ENCODE measurements around the gene XAF1.

The XAF1 gene

GRCh38 chr17:6755731-6756184 lies at the start of gene XAF1:
XAF1 (plus strand) TSS chr17:6756046; CDS start chr17:6756079, 33 bp downstream.
- Mint-ChIP-seq H3K9me3 (no peaks in the 10 kb centered on the region), H3K36me3 (peaks cover 10 to 24% of the 10 kb centered on the region in 2 donors), H3K4me3 (peak within 1 kb of the TSS; percentile 91 to 92), H3K27me3 (no peaks in the 10 kb centered on the region), H3K27ac (peak within 1 kb of the TSS; percentile 93), H3K4me1 (peaks cover 32 to 47% of the 10 kb centered on the region in 2 donors)
- ATAC-seq (replicated peaks) (peak; percentile 75 to 76), DNase-seq (peak; percentile 37)

GRCh38 chr17:6706499-6706898 lies 49.3 kb upstream of the XAF1 start:
- peaks cover 57 to 65% of the 10 kb centered on the region in 2 donors for H3K27me3 Mint-ChIP-seq
- peaks cover 0 to 4% of the 10 kb centered on the region in 2 donors for H3K4me1 Mint-ChIP-seq
- H3K4me3 Mint-ChIP-seq = no peak overlapping the region
- ATAC-seq (replicated peaks) (no peak), DNase-seq (no peak)
- no peaks in the 10 kb centered on the region for H3K9me3 Mint-ChIP-seq
- H3K36me3 Mint-ChIP-seq = no peaks in the 10 kb centered on the region
- no peak overlapping the region for H3K27ac Mint-ChIP-seq

- no peak for ATAC-seq (replicated peaks)
- H3K27ac Mint-ChIP-seq = no peak overlapping the region
These were observed 48.9 kb upstream of the XAF1 start for GRCh38 chr17:6706996-6707395.

GRCh38 chr17:6708357-6708961 lies 47.4 kb upstream of the XAF1 start:
- no peaks in the 10 kb centered on the region for H3K36me3 Mint-ChIP-seq
- ATAC-seq (replicated peaks) (no peak), DNase-seq (no peak)
- peaks cover 66 to 77% of the 10 kb centered on the region in 2 donors for H3K27me3 Mint-ChIP-seq
- no peak overlapping the region for H3K4me3 Mint-ChIP-seq
- H3K9me3 Mint-ChIP-seq = no peaks in the 10 kb centered on the region
- H3K4me1 Mint-ChIP-seq = peaks cover 14 to 15% of the 10 kb centered on the region in 2 donors
- no peak overlapping the region for H3K27ac Mint-ChIP-seq

More at GRCh38 chr17:6706996-6707395, 48.9 kb upstream of the XAF1 start:
- no peak overlapping the region for H3K4me3 Mint-ChIP-seq
- no peaks in the 10 kb centered on the region for H3K9me3 Mint-ChIP-seq
- H3K27me3 Mint-ChIP-seq = peaks cover 61 to 70% of the 10 kb centered on the region in 2 donors
- DNase-seq = no peak
- H3K36me3 Mint-ChIP-seq = no peaks in the 10 kb centered on the region
- peaks cover under 1 to 3% of the 10 kb centered on the region in 2 donors for H3K4me1 Mint-ChIP-seq

GRCh38 chr17:6710317-6710716 lies 45.5 kb upstream of the XAF1 start:
- no peak overlapping the region for H3K4me3 Mint-ChIP-seq
- DNase-seq = no peak
- no peak for ATAC-seq (replicated peaks)
- H3K9me3 Mint-ChIP-seq = no peaks in the 10 kb centered on the region
- H3K36me3 Mint-ChIP-seq = no peaks in the 10 kb centered on the region
- H3K27me3 Mint-ChIP-seq = peaks cover 67 to 77% of the 10 kb centered on the region in 2 donors
- H3K27ac Mint-ChIP-seq = no peak overlapping the region
- peaks cover 20 to 26% of the 10 kb centered on the region in 2 donors for H3K4me1 Mint-ChIP-seq

GRCh38 chr17:6711081-6711674 lies 44.7 kb upstream of the XAF1 start:
- ATAC-seq (replicated peaks) (no peak), DNase-seq (no peak)
- no peak overlapping the region for H3K4me3 Mint-ChIP-seq
- H3K27me3 Mint-ChIP-seq = peaks cover 74 to 86% of the 10 kb centered on the region in 2 donors
- peaks cover 0 to 3% of the 10 kb centered on the region in 2 donors for H3K36me3 Mint-ChIP-seq
- no peak overlapping the region for H3K27ac Mint-ChIP-seq
- H3K4me1 Mint-ChIP-seq = peaks cover 20 to 26% of the 10 kb centered on the region in 2 donors
- peaks cover 1 to 2% of the 10 kb centered on the region in 2 donors for H3K9me3 Mint-ChIP-seq

- Mint-ChIP-seq H3K9me3 (peaks cover 3% of the 10 kb centered on the region in 2 donors), H3K27ac (no peak overlapping the region), H3K4me1 (peaks cover 20 to 26% of the 10 kb centered on the region in 2 donors)
These were observed 44.2 kb upstream of the XAF1 start for GRCh38 chr17:6711681-6712057.

GRCh38 chr17:6712058-6712853 lies 43.6 kb upstream of the XAF1 start:
- ATAC-seq (replicated peaks) (no peak), DNase-seq (no peak)
- Mint-ChIP-seq H3K9me3 (peaks cover 3 to 5% of the 10 kb centered on the region in 2 donors), H3K36me3 (peaks cover 0 to 3% of the 10 kb centered on the region in 2 donors), H3K27ac (no peak overlapping the region), H3K27me3 (peaks cover 69 to 85% of the 10 kb centered on the region in 2 donors), H3K4me3 (peak overlapping the region; percentile 79 to 80), H3K4me1 (peaks cover 20 to 26% of the 10 kb centered on the region in 2 donors)

More at GRCh38 chr17:6711681-6712057, 44.2 kb upstream of the XAF1 start:
- Mint-ChIP-seq H3K4me3 (no peak overlapping the region), H3K27me3 (peaks cover 73 to 89% of the 10 kb centered on the region in 2 donors), H3K36me3 (peaks cover 0 to 3% of the 10 kb centered on the region in 2 donors)
- DNase-seq (no peak), ATAC-seq (replicated peaks) (no peak)

GRCh38 chr17:6712854-6713129 lies 43.1 kb upstream of the XAF1 start:
- peaks cover 73 to 87% of the 10 kb centered on the region in 2 donors for H3K27me3 Mint-ChIP-seq
- no peak for ATAC-seq (replicated peaks)
- H3K4me3 Mint-ChIP-seq = peak overlapping the region; percentile 79 to 80
- peaks cover 20 to 26% of the 10 kb centered on the region in 2 donors for H3K4me1 Mint-ChIP-seq
- no peak for DNase-seq
- H3K27ac Mint-ChIP-seq = no peak overlapping the region
- peaks cover 3 to 5% of the 10 kb centered on the region in 2 donors for H3K9me3 Mint-ChIP-seq
- H3K36me3 Mint-ChIP-seq = peaks cover under 1 to 3% of the 10 kb centered on the region in 2 donors

GRCh38 chr17:6713130-6713917 lies 42.5 kb upstream of the XAF1 start, which contains the start of gene SLC13A5:
SLC13A5 (minus strand) TSS chr17:6713369; CDS start chr17:6713333, 36 bp downstream.
- ATAC-seq (replicated peaks) (peak; percentile 85), DNase-seq (no peak)
- H3K27me3 Mint-ChIP-seq = peaks cover 72 to 87% of the 10 kb centered on the region in 2 donors
- H3K36me3 Mint-ChIP-seq = peaks cover 2 to 3% of the 10 kb centered on the region in 2 donors
- H3K9me3 Mint-ChIP-seq = peaks cover 3 to 7% of the 10 kb centered on the region in 2 donors
- H3K27ac Mint-ChIP-seq = no peak within 1 kb of the TSS
- peak within 1 kb of the TSS; percentile 79 to 80 for H3K4me3 Mint-ChIP-seq
- H3K4me1 Mint-ChIP-seq = peaks cover 20 to 26% of the 10 kb centered on the region in 2 donors

GRCh38 chr17:6713918-6714271 lies 42.0 kb upstream of the XAF1 start:
- ATAC-seq (replicated peaks) (peak; percentile 24 to 29), DNase-seq (no peak)
- H3K36me3 Mint-ChIP-seq = peaks cover 2 to 3% of the 10 kb centered on the region in 2 donors
- H3K4me1 Mint-ChIP-seq = peaks cover 20 to 26% of the 10 kb centered on the region in 2 donors
- no peak overlapping the region for H3K27ac Mint-ChIP-seq
- H3K4me3 Mint-ChIP-seq = peak overlapping the region; percentile 69 to 80
- peaks cover 3 to 7% of the 10 kb centered on the region in 2 donors for H3K9me3 Mint-ChIP-seq
- H3K27me3 Mint-ChIP-seq = peaks cover 67 to 83% of the 10 kb centered on the region in 2 donors

- Mint-ChIP-seq H3K27me3 (peaks cover 62 to 79% of the 10 kb centered on the region in 2 donors), H3K4me1 (peaks cover 20 to 26% of the 10 kb centered on the region in 2 donors), H3K27ac (no peak overlapping the region), H3K9me3 (peaks cover 3 to 7% of the 10 kb centered on the region in 2 donors), H3K36me3 (peaks cover 2 to 3% of the 10 kb centered on the region in 2 donors), H3K4me3 (peak overlapping the region; percentile 60 to 80)
- no peak for ATAC-seq (replicated peaks)
- no peak for DNase-seq
These were observed 41.5 kb upstream of the XAF1 start for GRCh38 chr17:6714315-6714874.

GRCh38 chr17:6716736-6717135 lies 39.1 kb upstream of the XAF1 start:
- Mint-ChIP-seq H3K27me3 (peaks cover 52 to 80% of the 10 kb centered on the region in 2 donors), H3K4me1 (peaks cover 17 to 33% of the 10 kb centered on the region in 2 donors), H3K36me3 (peaks cover 2 to 3% of the 10 kb centered on the region in 2 donors), H3K27ac (no peak overlapping the region), H3K4me3 (no peak overlapping the region), H3K9me3 (peaks cover 3 to 7% of the 10 kb centered on the region in 2 donors)
- DNase-seq (no peak), ATAC-seq (replicated peaks) (no peak)
